Osteoblast (primary cell): ENCODE data around the gene FBXW7. TPM values are rescaled to one million over a fixed set of nuclear protein-coding genes. Genes with fewer than 3 reads are reported as not detected.
"Not testable (repeated sequence)": the region's sequence is repeated elsewhere in the genome, so short reads cannot be mapped to it uniquely, and the experiment has no call there.

Experiments
- DNase-seq: peaks from one replicate; pipeline ENCODE4 v3.0.0; 2011; ENCODE audit warnings: low spot score, mixed read lengths; ENCODE audit not compliant: insufficient read length; ENCODE audit errors: missing footprints
- H2AFZ ChIP-seq: 2 replicates; pipeline ENCODE4 v1.6.0; 2011; ENCODE audit warnings: mild to moderate bottlenecking, low read length
- H3K27ac ChIP-seq: 2 replicates; pipeline ENCODE4 v1.5.1; 2011; ENCODE audit warnings: mild to moderate bottlenecking, low read depth, low read length, moderate library complexity
- H3K27me3 ChIP-seq: 2 replicates; pipeline ENCODE4 v1.6.0; 2012; ENCODE audit warnings: mild to moderate bottlenecking, control low read depth, inconsistent platforms, low read length, moderate library complexity; ENCODE audit not compliant: insufficient read depth
- H3K36me3 ChIP-seq: 2 replicates; pipeline ENCODE4 v1.5.1; 2011; ENCODE audit warnings: mild to moderate bottlenecking, low read length, control low read depth, moderate library complexity; ENCODE audit not compliant: insufficient read depth
- H3K4me1 ChIP-seq: 2 replicates; pipeline ENCODE4 v1.5.1; 2011; ENCODE audit warnings: mild to moderate bottlenecking, low read length, control low read depth, moderate library complexity; ENCODE audit not compliant: insufficient read depth
- H3K4me2 ChIP-seq: 2 replicates; pipeline ENCODE4 v1.6.0; 2011; ENCODE audit warnings: mild to moderate bottlenecking, low read length; ENCODE audit not compliant: insufficient read depth
- H3K4me3 ChIP-seq: fragments of 200-600 bp; sonication (generic); 3 replicates; pipeline ENCODE4 v1.5.1; 2012; ENCODE audit warnings: mild to moderate bottlenecking, low read length, inconsistent platforms; ENCODE audit not compliant: insufficient read depth
- H3K79me2 ChIP-seq: 2 replicates; pipeline ENCODE4 v1.6.0; 2012; ENCODE audit warnings: mild to moderate bottlenecking, low read length, control low read depth, inconsistent platforms; ENCODE audit not compliant: insufficient read depth
- H3K9me3 ChIP-seq: 2 replicates; pipeline ENCODE4 v1.5.1; 2011; ENCODE audit warnings: low read depth, low read length, control low read depth
- H4K20me1 ChIP-seq: 2 replicates; pipeline ENCODE4 v1.6.0; 2012; ENCODE audit warnings: mild to moderate bottlenecking, low read length, control low read depth; ENCODE audit not compliant: insufficient read depth
- total RNA-seq: library from RNA; depleted of rRNA; stranded (reverse); fragments of >200 nt; gene quantifications from 2 replicates; pipeline ENCODE4 v1.2.3, GENCODE V29; 2012
- TF ChIP-seq, protein P1 (sequence below): IDR thresholded peaks from 2 replicates; pipeline ENCODE4 v1.5.1; 2011; ENCODE audit warnings: mild to moderate bottlenecking, low read depth, low read length, moderate library complexity; ENCODE audit errors: extremely low read depth

The FBXW7 gene
- total RNA-seq, 1 donor, result 74.9 TPM

GRCh38 chr4:152558396-152558795 is 22.5 kb upstream of the FBXW7 start:
- no peaks in the 10 kb centered on the region for H3K79me2 ChIP-seq
- no peak overlapping the region for H3K4me2 ChIP-seq
- H2AFZ ChIP-seq, result no peak overlapping the region
- no peaks in the 10 kb centered on the region for H4K20me1 ChIP-seq
- no peak overlapping the region for H3K4me3 ChIP-seq
- DNase-seq, result no peak
- H3K9me3 ChIP-seq, result no peaks in the 10 kb centered on the region
- H3K27ac ChIP-seq, result no peak overlapping the region
- H3K27me3 ChIP-seq, result no peaks in the 10 kb centered on the region
- H3K4me1 ChIP-seq, result no peaks in the 10 kb centered on the region
- TF ChIP-seq, protein P1, sequence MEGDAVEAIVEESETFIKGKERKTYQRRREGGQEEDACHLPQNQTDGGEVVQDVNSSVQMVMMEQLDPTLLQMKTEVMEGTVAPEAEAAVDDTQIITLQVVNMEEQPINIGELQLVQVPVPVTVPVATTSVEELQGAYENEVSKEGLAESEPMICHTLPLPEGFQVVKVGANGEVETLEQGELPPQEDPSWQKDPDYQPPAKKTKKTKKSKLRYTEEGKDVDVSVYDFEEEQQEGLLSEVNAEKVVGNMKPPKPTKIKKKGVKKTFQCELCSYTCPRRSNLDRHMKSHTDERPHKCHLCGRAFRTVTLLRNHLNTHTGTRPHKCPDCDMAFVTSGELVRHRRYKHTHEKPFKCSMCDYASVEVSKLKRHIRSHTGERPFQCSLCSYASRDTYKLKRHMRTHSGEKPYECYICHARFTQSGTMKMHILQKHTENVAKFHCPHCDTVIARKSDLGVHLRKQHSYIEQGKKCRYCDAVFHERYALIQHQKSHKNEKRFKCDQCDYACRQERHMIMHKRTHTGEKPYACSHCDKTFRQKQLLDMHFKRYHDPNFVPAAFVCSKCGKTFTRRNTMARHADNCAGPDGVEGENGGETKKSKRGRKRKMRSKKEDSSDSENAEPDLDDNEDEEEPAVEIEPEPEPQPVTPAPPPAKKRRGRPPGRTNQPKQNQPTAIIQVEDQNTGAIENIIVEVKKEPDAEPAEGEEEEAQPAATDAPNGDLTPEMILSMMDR, result no peak
- no peaks in the 10 kb centered on the region for H3K36me3 ChIP-seq

- Histone ChIP-seq H3K4me3 (no peak overlapping the region), H3K36me3 (no peaks in the 10 kb centered on the region), H2AFZ (no peak overlapping the region), H3K27me3 (no peaks in the 10 kb centered on the region), H3K4me1 (no peaks in the 10 kb centered on the region), H3K9me3 (no peaks in the 10 kb centered on the region), H3K27ac (no peak overlapping the region), H3K4me2 (no peak overlapping the region), H3K79me2 (no peaks in the 10 kb centered on the region), H4K20me1 (no peaks in the 10 kb centered on the region)
- no peak for DNase-seq
- TF ChIP-seq, protein P1, result no peak
Measured at GRCh38 chr4:152556834-152557233, 20.9 kb upstream of the FBXW7 start.

DNA sequence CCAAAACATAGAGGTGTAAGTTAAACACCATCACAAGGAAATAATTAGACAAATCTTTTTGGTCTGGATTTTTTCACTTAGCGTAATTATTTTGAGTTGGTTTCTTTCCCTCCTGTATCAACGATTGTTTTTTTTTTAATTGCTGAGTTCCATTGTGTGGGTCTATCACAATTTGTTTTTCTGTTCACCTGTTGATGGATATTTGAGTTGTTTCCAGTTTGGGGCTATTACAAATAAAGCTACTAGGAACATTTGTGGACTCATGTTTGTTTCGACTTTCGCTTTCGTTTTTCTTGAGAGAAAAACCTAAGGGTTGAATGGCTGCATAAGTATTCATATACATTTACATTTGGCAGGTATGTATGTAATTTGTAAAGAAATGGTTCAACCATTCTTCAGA is 20.4 kb upstream of the FBXW7 start:
- no peak overlapping the region for H2AFZ ChIP-seq

DNA sequence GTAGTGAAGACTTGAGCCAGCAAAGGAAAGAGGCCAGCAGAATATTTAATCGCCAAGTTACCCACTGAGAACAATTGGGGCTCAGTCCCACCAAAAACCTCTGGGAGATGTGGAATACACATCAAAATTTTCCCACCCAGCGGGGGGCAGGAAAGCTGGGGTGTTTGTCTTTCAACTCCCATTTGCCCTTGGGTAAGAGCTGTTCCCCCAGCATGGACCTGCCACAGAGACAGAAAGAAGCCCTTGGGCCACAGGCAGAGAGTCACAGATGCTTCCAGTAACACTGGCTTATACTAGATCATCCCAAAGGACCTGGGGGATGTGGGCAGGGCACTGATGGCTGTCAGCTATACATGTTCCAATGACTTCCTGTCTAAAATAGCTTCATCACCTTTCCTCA is 18.9 kb upstream of the FBXW7 start:
- Histone ChIP-seq H2AFZ (no peak overlapping the region), H3K4me3 (no peak overlapping the region), H3K4me2 (no peak overlapping the region), H3K36me3 (no peaks in the 10 kb centered on the region), H3K27ac (no peak overlapping the region), H3K27me3 (no peaks in the 10 kb centered on the region), H3K79me2 (no peaks in the 10 kb centered on the region), H3K4me1 (no peaks in the 10 kb centered on the region), H3K9me3 (no peaks in the 10 kb centered on the region), H4K20me1 (no peaks in the 10 kb centered on the region)
- no peak for DNase-seq
- TF ChIP-seq, protein P1, result no peak

More for the DNA sequence above, 20.4 kb upstream of the FBXW7 start:
- no peaks in the 10 kb centered on the region for H3K4me1 ChIP-seq
- no peaks in the 10 kb centered on the region for H3K36me3 ChIP-seq
- TF ChIP-seq, protein P1, result no peak
- no peaks in the 10 kb centered on the region for H4K20me1 ChIP-seq
- no peaks in the 10 kb centered on the region for H3K9me3 ChIP-seq
- DNase-seq, result no peak
- H3K27ac ChIP-seq, result no peak overlapping the region
- no peaks in the 10 kb centered on the region for H3K79me2 ChIP-seq
- no peak overlapping the region for H3K4me2 ChIP-seq
- H3K27me3 ChIP-seq, result no peaks in the 10 kb centered on the region
- no peak overlapping the region for H3K4me3 ChIP-seq

GRCh38 chr4:152550687-152551086 is 14.8 kb upstream of the FBXW7 start:
- not testable (repeated sequence) for H3K27ac ChIP-seq, H3K4me1 ChIP-seq, H2AFZ ChIP-seq, H3K4me2 ChIP-seq, H3K36me3 ChIP-seq, H4K20me1 ChIP-seq, H3K9me3 ChIP-seq, DNase-seq, H3K27me3 ChIP-seq, H3K79me2 ChIP-seq, H3K4me3 ChIP-seq
